A172 (cell line): ENCODE results near the gene BANK1. TPM values are rescaled to one million over a fixed set of nuclear protein-coding genes. Genes with fewer than 3 reads are reported as not detected.

Source experiments
- DNase-seq: peaks from one replicate; pipeline ENCODE4 v3.0.0-alpha.2; 2015; ENCODE audit warnings: low spot score
- total RNA-seq: library from RNA; depleted of rRNA; stranded (reverse); fragments of >200 nt; shearing (Covaris generic); gene quantifications from 2 replicates; pipeline ENCODE4 v1.2.3, GENCODE V29; 2014

The BANK1 gene
- total RNA-seq, 1 experiment from 2014 or later = 0.10 TPM

GRCh38 chr4:102031406-102031805 lies 240.9 kb downstream of the BANK1 start:
- no peak for DNase-seq

- DNase-seq = no peak
Measured at GRCh38 chr4:102036016-102036415, 245.5 kb downstream of the BANK1 start.

GRCh38 chr4:102036619-102037376 lies 246.3 kb downstream of the BANK1 start:
- DNase-seq = no peak

GRCh38 chr4:102037566-102037965 lies 247.0 kb downstream of the BANK1 start:
- no peak for DNase-seq

GRCh38 chr4:102042871-102043802 lies 252.6 kb downstream of the BANK1 start:
- peak; percentile 5 for DNase-seq

- DNase-seq = no peak
Measured at GRCh38 chr4:102047616-102048015, 257.1 kb downstream of the BANK1 start.

GRCh38 chr4:102055805-102056204 lies 265.3 kb downstream of the BANK1 start:
- DNase-seq = no peak

- DNase-seq = no peak
Measured at GRCh38 chr4:102057122-102057521, 266.6 kb downstream of the BANK1 start.

- DNase-seq = no peak
Measured at GRCh38 chr4:102061133-102061532, 270.6 kb downstream of the BANK1 start.

- DNase-seq = no peak
Measured at GRCh38 chr4:102064747-102065442, 274.4 kb downstream of the BANK1 start.

- DNase-seq = no peak
Measured at GRCh38 chr4:102076622-102077021, 286.1 kb downstream of the BANK1 start.

GRCh38 chr4:102080184-102080583 lies 289.7 kb downstream of the BANK1 start:
- no peak for DNase-seq

GRCh38 chr4:102089850-102090621 lies 299.5 kb downstream of the BANK1 start:
- no peak for DNase-seq

GRCh38 chr4:102091656-102092055 lies 301.1 kb downstream of the BANK1 start:
- no peak for DNase-seq

- no peak for DNase-seq
Measured at GRCh38 chr4:102094481-102094880, 304.0 kb downstream of the BANK1 start.

GRCh38 chr4:102103368-102103767 lies 312.8 kb downstream of the BANK1 start:
- DNase-seq = no peak

- DNase-seq = no peak
Measured at GRCh38 chr4:102104278-102104677, 313.7 kb downstream of the BANK1 start.

GRCh38 chr4:102105983-102106382 lies 315.5 kb downstream of the BANK1 start:
- no peak for DNase-seq

GRCh38 chr4:102114118-102114630 lies 323.6 kb downstream of the BANK1 start:
- DNase-seq = no peak

- no peak for DNase-seq
Measured at GRCh38 chr4:102116121-102116520, 325.6 kb downstream of the BANK1 start.

GRCh38 chr4:102120846-102121245 lies 330.3 kb downstream of the BANK1 start:
- no peak for DNase-seq
